Astrocyte (in vitro differentiated cells and primary cell): ENCODE results near the gene GAPVD1. TPM values are rescaled to one million over a fixed set of nuclear protein-coding genes. Genes with fewer than 3 reads are reported as not detected.

Source experiments
- DNase-seq: peaks from one replicate; pipeline ENCODE4 v3.0.0-alpha.2; 2010; ENCODE audit warnings: low read depth
- FAIRE-seq: peaks from 2 replicates; lab custom pipeline; 2011; peaks lifted over from hg19 to GRCh38; lab: Jason Lieb, UNC
- H2AFZ ChIP-seq: 2 replicates; pipeline ENCODE4 v1.6.0; 2012; ENCODE audit warnings: low read depth, low read length, inconsistent platforms
- H3K27ac ChIP-seq: 2 replicates; pipeline ENCODE4 v1.5.1; 2011; ENCODE audit warnings: low read depth, low read length, inconsistent platforms
- H3K27me3 ChIP-seq: 2 replicates; pipeline ENCODE4 v1.6.0; 2011; ENCODE audit warnings: low read length, inconsistent platforms; ENCODE audit not compliant: insufficient read depth
- H3K36me3 ChIP-seq: 2 replicates; pipeline ENCODE4 v1.5.1; 2011; ENCODE audit warnings: low read length, inconsistent platforms; ENCODE audit not compliant: insufficient read depth
- H3K4me1 ChIP-seq: 2 replicates; pipeline ENCODE4 v1.5.1; 2011; ENCODE audit warnings: low read length, inconsistent platforms; ENCODE audit not compliant: insufficient read depth
- H3K4me2 ChIP-seq: 2 replicates; pipeline ENCODE4 v1.6.0; 2012; ENCODE audit warnings: low read length, inconsistent platforms
- H3K4me3 ChIP-seq: 2 replicates; pipeline ENCODE4 v1.5.1; 2011; ENCODE audit warnings: low read depth, mild to moderate bottlenecking, low read length, inconsistent platforms; ENCODE audit not compliant: insufficient read depth
- H3K79me2 ChIP-seq: 2 replicates; pipeline ENCODE4 v1.6.0; 2012; ENCODE audit warnings: mild to moderate bottlenecking, low read length, inconsistent platforms; ENCODE audit not compliant: insufficient read depth
- H3K9ac ChIP-seq: 2 replicates; pipeline ENCODE4 v1.6.0; 2012; ENCODE audit warnings: mild to moderate bottlenecking, low read length, inconsistent platforms
- H3K9me3 ChIP-seq: 2 replicates; pipeline ENCODE4 v1.5.1; 2012; ENCODE audit warnings: low read depth, mild to moderate bottlenecking, low read length, inconsistent platforms; ENCODE audit not compliant: insufficient read depth
- H4K20me1 ChIP-seq: 2 replicates; pipeline ENCODE4 v1.6.0; 2012; ENCODE audit warnings: low read length, inconsistent platforms; ENCODE audit not compliant: insufficient read depth
- H3K27ac Mint-ChIP-seq: one replicate; pipeline ENCODE4 v1.8.0; 2021; ENCODE audit warnings: mild to moderate bottlenecking, mixed read lengths; ENCODE audit not compliant: unreplicated experiment
- H3K27me3 Mint-ChIP-seq: one replicate; pipeline ENCODE4 v1.8.0; 2021; ENCODE audit warnings: low read depth, mixed read lengths; ENCODE audit not compliant: unreplicated experiment
- H3K36me3 Mint-ChIP-seq: one replicate; pipeline ENCODE4 v1.8.0; 2021; ENCODE audit warnings: low read depth, mixed read lengths; ENCODE audit not compliant: unreplicated experiment
- H3K4me1 Mint-ChIP-seq: one replicate; pipeline ENCODE4 v1.8.0; 2021; ENCODE audit warnings: low read depth, mixed read lengths; ENCODE audit not compliant: unreplicated experiment
- H3K4me3 Mint-ChIP-seq: one replicate; pipeline ENCODE4 v1.8.0; 2021; ENCODE audit warnings: mild to moderate bottlenecking, moderate library complexity, mixed read lengths; ENCODE audit not compliant: unreplicated experiment
- H3K9me3 Mint-ChIP-seq: one replicate; pipeline ENCODE4 v1.8.0; 2021; ENCODE audit warnings: mild to moderate bottlenecking, mixed read lengths; ENCODE audit not compliant: unreplicated experiment
- EZH2 ChIP-seq: IDR thresholded peaks from 2 replicates; pipeline ENCODE4 v1.6.1; 2012; ENCODE audit warnings: mild to moderate bottlenecking, low read length, inconsistent platforms; ENCODE audit not compliant: insufficient read depth
- total RNA-seq: library from RNA; stranded (reverse); gene quantifications from 2 replicates; pipeline ENCODE4 v1.2.1, GENCODE V29; 2021
- TF ChIP-seq, protein P1 (sequence below): IDR thresholded peaks from 2 replicates; pipeline ENCODE4 v1.5.1; 2011; ENCODE audit warnings: low read depth, mild to moderate bottlenecking, inconsistent platforms, low read length, moderate library complexity; ENCODE audit not compliant: insufficient read depth

The GAPVD1 gene
- total RNA-seq, 1 donor from 2014 or later = 54.4 TPM

DNA sequence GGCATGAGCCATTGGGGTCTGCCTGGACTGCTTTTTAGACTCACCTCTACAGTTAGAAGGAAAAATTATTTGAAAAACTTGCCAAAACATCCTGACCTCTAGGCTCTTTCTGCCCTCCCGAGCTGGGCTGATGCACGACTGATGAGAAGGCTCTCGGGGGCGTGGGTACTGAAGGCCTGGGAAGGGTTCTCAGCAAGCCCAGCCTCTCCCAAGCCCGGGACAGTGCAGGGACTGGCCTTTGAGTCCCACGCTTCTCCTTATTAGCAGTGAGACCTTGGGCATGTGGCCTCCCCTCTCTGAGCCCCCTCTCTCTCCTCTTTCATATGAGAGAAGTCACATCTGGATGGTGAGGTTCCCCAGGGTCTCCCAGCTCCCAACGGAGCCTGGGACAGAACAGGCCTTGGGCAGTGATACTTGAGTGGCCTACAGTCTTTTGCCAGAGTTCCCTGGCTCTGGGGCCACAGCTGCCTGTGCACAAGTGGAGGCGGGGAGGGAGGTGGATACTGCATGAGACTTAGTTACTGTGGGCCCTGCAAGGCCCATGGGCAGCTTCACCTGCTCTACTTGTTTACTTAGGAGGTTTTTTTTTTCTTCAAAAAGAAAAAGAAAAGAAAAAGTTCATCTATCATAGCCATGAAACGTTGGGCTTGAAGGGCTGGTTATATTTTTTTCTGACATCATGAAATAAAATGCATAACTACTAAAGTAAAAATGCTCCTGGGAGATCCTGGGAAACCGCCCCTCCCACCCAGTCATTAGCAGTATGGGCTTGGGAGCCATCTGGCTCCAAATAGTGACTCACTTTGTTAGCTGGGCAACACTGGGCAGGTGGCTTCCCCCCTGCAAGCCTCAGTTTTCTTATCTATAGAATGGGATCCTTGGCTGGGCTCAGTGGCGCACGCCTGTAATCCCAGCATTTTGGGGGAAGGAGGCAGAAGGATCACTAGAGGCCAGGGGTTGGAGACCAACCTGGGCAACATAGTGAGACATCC is 139.4 kb downstream of the GAPVD1 start:
- Histone ChIP-seq H3K9me3 (no peaks in the 10 kb centered on the region), H2AFZ (no peak overlapping the region), H3K79me2 (no peaks in the 10 kb centered on the region), H3K27ac (no peak overlapping the region), H3K36me3 (no peaks in the 10 kb centered on the region), H3K4me2 (no peak overlapping the region), H3K9ac (no peak overlapping the region), H3K4me1 (no peaks in the 10 kb centered on the region), H4K20me1 (no peaks in the 10 kb centered on the region), H3K4me3 (no peak overlapping the region), H3K27me3 (no peaks in the 10 kb centered on the region)
- Mint-ChIP-seq H3K4me3 (no peak overlapping the region), H3K4me1 (peaks cover 3% of the 10 kb centered on the region), H3K9me3 (no peaks in the 10 kb centered on the region), H3K27ac (no peak overlapping the region), H3K36me3 (no peaks in the 10 kb centered on the region), H3K27me3 (no peaks in the 10 kb centered on the region)
- no peak for DNase-seq
- FAIRE-seq = no peak
- TF ChIP-seq, protein P1, sequence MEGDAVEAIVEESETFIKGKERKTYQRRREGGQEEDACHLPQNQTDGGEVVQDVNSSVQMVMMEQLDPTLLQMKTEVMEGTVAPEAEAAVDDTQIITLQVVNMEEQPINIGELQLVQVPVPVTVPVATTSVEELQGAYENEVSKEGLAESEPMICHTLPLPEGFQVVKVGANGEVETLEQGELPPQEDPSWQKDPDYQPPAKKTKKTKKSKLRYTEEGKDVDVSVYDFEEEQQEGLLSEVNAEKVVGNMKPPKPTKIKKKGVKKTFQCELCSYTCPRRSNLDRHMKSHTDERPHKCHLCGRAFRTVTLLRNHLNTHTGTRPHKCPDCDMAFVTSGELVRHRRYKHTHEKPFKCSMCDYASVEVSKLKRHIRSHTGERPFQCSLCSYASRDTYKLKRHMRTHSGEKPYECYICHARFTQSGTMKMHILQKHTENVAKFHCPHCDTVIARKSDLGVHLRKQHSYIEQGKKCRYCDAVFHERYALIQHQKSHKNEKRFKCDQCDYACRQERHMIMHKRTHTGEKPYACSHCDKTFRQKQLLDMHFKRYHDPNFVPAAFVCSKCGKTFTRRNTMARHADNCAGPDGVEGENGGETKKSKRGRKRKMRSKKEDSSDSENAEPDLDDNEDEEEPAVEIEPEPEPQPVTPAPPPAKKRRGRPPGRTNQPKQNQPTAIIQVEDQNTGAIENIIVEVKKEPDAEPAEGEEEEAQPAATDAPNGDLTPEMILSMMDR = no peak
- TF ChIP-seq EZH2 = no peak

DNA sequence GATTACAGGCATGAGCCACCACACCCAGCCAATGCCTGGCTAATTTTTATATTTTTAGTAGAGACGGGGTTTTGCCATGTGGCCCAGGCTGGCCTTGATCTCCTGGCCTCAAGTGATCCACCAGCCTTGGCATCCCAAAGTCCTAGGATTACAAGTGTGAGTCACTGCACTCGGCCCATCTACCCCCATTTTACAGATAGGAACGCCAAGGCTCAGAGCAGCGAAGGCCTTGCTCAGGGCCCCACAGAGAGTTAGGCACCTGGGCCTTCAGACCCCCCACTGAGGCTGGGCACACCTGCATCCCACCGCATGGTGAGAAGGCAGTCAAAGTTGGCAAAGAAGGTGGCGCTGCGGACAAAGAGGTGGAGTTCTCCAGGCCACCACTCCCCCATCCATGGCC is 143.1 kb downstream of the GAPVD1 start:
- Mint-ChIP-seq H3K27ac (no peak overlapping the region), H3K4me1 (peaks cover 9% of the 10 kb centered on the region), H3K4me3 (no peak overlapping the region), H3K27me3 (no peaks in the 10 kb centered on the region), H3K36me3 (no peaks in the 10 kb centered on the region), H3K9me3 (no peaks in the 10 kb centered on the region)
- no peak for TF ChIP-seq EZH2
- no peak overlapping the region for H3K4me3 ChIP-seq
- H3K27me3 ChIP-seq = no peaks in the 10 kb centered on the region
- DNase-seq = no peak
- no peak overlapping the region for H3K27ac ChIP-seq
- no peak for FAIRE-seq
- no peaks in the 10 kb centered on the region for H4K20me1 ChIP-seq
- no peak overlapping the region for H2AFZ ChIP-seq
- H3K9ac ChIP-seq = no peak overlapping the region
- H3K36me3 ChIP-seq = no peaks in the 10 kb centered on the region
- H3K79me2 ChIP-seq = no peaks in the 10 kb centered on the region
- H3K4me1 ChIP-seq = peaks cover 4% of the 10 kb centered on the region
- H3K9me3 ChIP-seq = no peaks in the 10 kb centered on the region
- H3K4me2 ChIP-seq = no peak overlapping the region

DNA sequence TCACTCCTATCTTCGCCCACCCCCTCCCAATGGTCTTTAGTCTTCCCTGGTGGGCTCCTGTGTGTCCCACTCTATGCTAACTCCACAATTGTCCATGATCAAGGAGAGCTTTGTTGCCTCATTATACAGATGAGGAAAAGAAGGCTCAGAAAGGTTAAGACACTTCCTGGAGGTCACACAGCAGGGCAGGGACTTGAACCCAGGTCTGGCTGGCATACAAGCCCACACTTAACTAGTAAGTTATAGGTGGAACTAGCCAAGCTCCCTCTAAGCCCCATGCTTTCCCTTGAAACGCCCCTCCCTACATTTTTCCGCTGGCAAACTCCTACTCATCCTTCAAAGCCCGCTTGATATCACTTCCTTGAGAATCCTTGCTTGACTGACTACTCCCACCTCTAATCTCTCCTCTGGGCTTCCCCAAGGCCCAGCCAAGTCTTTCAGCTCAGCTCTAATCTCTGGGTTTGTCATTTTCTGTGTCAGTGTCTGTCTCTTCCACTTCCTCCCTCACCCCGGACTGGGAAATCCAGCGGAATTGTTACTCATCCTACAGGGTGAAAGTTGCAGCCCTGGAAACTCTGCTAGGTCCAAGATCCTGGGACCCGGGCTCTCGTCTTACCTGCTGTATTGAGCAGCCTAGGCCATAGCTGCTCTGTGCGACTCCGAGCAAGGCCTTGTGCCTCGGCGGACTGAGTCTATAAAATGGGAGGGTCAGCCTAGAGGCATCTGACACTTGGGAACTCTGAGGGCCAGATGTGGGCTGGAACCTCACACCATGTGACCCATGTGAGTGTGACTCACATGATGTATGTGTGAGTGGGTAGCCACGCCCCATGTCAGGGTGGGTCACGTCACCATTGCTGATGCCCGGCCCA is 144.5 kb downstream of the GAPVD1 start:
- Mint-ChIP-seq H3K4me1 (peaks cover 9% of the 10 kb centered on the region), H3K4me3 (peak overlapping the region; percentile 25), H3K9me3 (peaks cover 2% of the 10 kb centered on the region), H3K27ac (peak overlapping the region; percentile 88), H3K27me3 (peaks cover 3% of the 10 kb centered on the region), H3K36me3 (no peaks in the 10 kb centered on the region)
- Histone ChIP-seq H3K4me3 (no peak overlapping the region), H3K27ac (no peak overlapping the region), H2AFZ (no peak overlapping the region), H3K36me3 (no peaks in the 10 kb centered on the region), H3K27me3 (no peaks in the 10 kb centered on the region), H3K4me1 (peaks cover 4% of the 10 kb centered on the region), H3K4me2 (no peak overlapping the region), H3K79me2 (no peaks in the 10 kb centered on the region), H3K9me3 (peaks cover 4% of the 10 kb centered on the region), H4K20me1 (no peaks in the 10 kb centered on the region), H3K9ac (no peak overlapping the region)
- no peak for FAIRE-seq
- DNase-seq = no peak
- TF ChIP-seq, protein P1 = no peak
- no peak for TF ChIP-seq EZH2
